PC-9 (cell line): ENCODE results near the gene PPP2R5C.

Experiments used
- EZH2 ChIP-seq: fragments of 200-600 bp; sonication (generic); IDR thresholded peaks from 2 replicates; pipeline ENCODE4 v1.8.0; 2017; ENCODE audit warnings: antibody characterized with exemption, low read depth
- TF ChIP-seq, protein P1 (sequence below): fragments of 200-600 bp; sonication (generic); conservative IDR thresholded peaks from 2 replicates; pipeline ENCODE4 v1.6.1; 2017; ENCODE audit warnings: mixed run types, antibody characterized with exemption, mild to moderate bottlenecking, moderate library complexity

DNA sequence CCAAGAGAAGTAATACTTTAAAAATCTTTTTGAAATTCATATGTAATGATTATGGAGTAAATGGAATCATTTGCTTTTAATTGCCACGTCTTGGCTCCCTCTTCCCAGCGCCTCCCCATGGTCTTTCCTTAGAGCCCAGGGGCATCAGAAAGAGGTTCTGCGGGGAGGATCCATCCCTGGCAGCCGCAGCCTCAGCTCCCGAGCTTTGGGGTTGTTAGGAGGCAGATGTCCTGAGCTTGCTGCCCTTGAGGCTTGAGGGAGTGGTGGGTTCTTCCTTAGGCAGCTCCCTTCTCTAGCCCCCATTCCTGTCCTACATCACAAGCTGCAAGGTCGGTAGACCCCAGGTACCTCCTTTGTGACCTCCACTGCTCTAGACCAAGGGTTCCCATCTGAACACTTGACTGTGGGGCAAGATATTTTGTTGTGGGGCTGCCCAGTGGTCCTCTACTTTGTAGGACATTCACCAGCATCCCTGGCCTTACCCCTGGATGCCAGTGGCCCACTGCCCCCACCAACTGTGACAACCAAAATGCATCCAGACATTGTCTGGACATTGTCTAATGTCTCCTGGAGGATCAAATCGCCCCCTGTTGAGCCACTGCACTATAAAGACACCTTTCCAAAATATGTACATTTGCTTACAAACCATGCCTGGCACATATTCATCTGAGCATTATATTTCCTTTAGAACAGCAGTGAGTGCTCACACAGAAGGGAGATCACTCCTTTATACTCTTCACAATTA, 6.3 kb downstream of the PPP2R5C start:
- TF ChIP-seq, protein P1, sequence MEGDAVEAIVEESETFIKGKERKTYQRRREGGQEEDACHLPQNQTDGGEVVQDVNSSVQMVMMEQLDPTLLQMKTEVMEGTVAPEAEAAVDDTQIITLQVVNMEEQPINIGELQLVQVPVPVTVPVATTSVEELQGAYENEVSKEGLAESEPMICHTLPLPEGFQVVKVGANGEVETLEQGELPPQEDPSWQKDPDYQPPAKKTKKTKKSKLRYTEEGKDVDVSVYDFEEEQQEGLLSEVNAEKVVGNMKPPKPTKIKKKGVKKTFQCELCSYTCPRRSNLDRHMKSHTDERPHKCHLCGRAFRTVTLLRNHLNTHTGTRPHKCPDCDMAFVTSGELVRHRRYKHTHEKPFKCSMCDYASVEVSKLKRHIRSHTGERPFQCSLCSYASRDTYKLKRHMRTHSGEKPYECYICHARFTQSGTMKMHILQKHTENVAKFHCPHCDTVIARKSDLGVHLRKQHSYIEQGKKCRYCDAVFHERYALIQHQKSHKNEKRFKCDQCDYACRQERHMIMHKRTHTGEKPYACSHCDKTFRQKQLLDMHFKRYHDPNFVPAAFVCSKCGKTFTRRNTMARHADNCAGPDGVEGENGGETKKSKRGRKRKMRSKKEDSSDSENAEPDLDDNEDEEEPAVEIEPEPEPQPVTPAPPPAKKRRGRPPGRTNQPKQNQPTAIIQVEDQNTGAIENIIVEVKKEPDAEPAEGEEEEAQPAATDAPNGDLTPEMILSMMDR, result 0 out of 2 replicates have a peak, but pooled peaks have one; percentile 19
- TF ChIP-seq EZH2, result no peak
